ENCODE measurements around the gene EFCAB13. TPM values are rescaled to one million over a fixed set of nuclear protein-coding genes. Genes with fewer than 3 reads are reported as not detected.
"Not testable (repeated sequence)": the region's sequence is repeated elsewhere in the genome, so short reads cannot be mapped to it uniquely, and the experiment has no call there.

The EFCAB13 gene
- total and polyA plus RNA-seq, 2 donors = 1.4 to 25.0 TPM

- H3K4me3 ChIP-seq (ENCODE audit: low read depth, low read length); H3K36me3 ChIP-seq (ENCODE audit: insufficient read depth); DNase-seq (ENCODE audit: extremely low spot score); H3K4me1 ChIP-seq (ENCODE audit: insufficient read depth); H3K27ac ChIP-seq (ENCODE audit: low read depth): not testable (repeated sequence)
- WGBS = 97% methylated on average over 44 of the region's 49 CpGs
These were observed 73.9 kb downstream of the EFCAB13 start for GRCh38 chr17:47397532-47398128.

- no peaks in the 10 kb centered on the region for H3K4me1 ChIP-seq (ENCODE audit: insufficient read depth)
- no peaks in the 10 kb centered on the region for H3K36me3 ChIP-seq (ENCODE audit: insufficient read depth)
- no peak for DNase-seq (ENCODE audit: extremely low spot score)
- H3K4me3 ChIP-seq (ENCODE audit: low read depth, low read length) = no peak overlapping the region
- WGBS = 63% methylated on average over 1 of the region's 1 CpG
- no peak overlapping the region for H3K27ac ChIP-seq (ENCODE audit: low read depth)
These were observed 76.6 kb downstream of the EFCAB13 start for GRCh38 chr17:47400333-47400732.

- Histone ChIP-seq H3K4me3 (ENCODE audit: low read depth, low read length) (no peak overlapping the region), H3K36me3 (ENCODE audit: insufficient read depth) (no peaks in the 10 kb centered on the region), H3K27ac (ENCODE audit: low read depth) (no peak overlapping the region), H3K4me1 (ENCODE audit: insufficient read depth) (no peaks in the 10 kb centered on the region)
- no peak for DNase-seq (ENCODE audit: extremely low spot score)
- 87% methylated on average over 2 of the region's 2 CpGs for WGBS
These were observed 77.3 kb downstream of the EFCAB13 start for GRCh38 chr17:47401100-47401499.

GRCh38 chr17:47404006-47404405, 80.3 kb downstream of the EFCAB13 start:
- Histone ChIP-seq H3K4me3 (ENCODE audit: low read depth, low read length) (no peak overlapping the region), H3K27ac (ENCODE audit: low read depth) (no peak overlapping the region), H3K4me1 (ENCODE audit: insufficient read depth) (no peaks in the 10 kb centered on the region), H3K36me3 (ENCODE audit: insufficient read depth) (no peaks in the 10 kb centered on the region)
- DNase-seq (ENCODE audit: extremely low spot score) = no peak
- WGBS = 78% methylated on average over 3 of the region's 3 CpGs

- Histone ChIP-seq H3K27ac (ENCODE audit: low read depth) (no peak overlapping the region), H3K4me1 (ENCODE audit: insufficient read depth) (no peaks in the 10 kb centered on the region), H3K36me3 (ENCODE audit: insufficient read depth) (no peaks in the 10 kb centered on the region), H3K4me3 (ENCODE audit: low read depth, low read length) (no peak overlapping the region)
- no peak for DNase-seq (ENCODE audit: extremely low spot score)
These were observed 81.1 kb downstream of the EFCAB13 start for GRCh38 chr17:47404875-47405274.

GRCh38 chr17:47413872-47414271, 90.1 kb downstream of the EFCAB13 start:
- no peak for DNase-seq (ENCODE audit: extremely low spot score)

GRCh38 chr17:47414612-47415011, 90.9 kb downstream of the EFCAB13 start:
- H3K4me1 ChIP-seq (ENCODE audit: insufficient read depth) = no peaks in the 10 kb centered on the region
- WGBS = 93% methylated on average over 1 of the region's 1 CpG
- H3K27ac ChIP-seq (ENCODE audit: low read depth) = no peak overlapping the region

More at GRCh38 chr17:47413872-47414271, 90.1 kb downstream of the EFCAB13 start:
- H3K27ac ChIP-seq (ENCODE audit: low read depth) = no peak overlapping the region
- WGBS = 98% methylated on average over 3 of the region's 3 CpGs
- H3K36me3 ChIP-seq (ENCODE audit: insufficient read depth) = no peaks in the 10 kb centered on the region
- H3K4me1 ChIP-seq (ENCODE audit: insufficient read depth) = no peaks in the 10 kb centered on the region
- H3K4me3 ChIP-seq (ENCODE audit: low read depth, low read length) = no peak overlapping the region

GRCh38 chr17:47423406-47424295, 99.9 kb downstream of the EFCAB13 start:
- Histone ChIP-seq H3K27ac (ENCODE audit: low read depth) (no peak overlapping the region), H3K4me1 (ENCODE audit: insufficient read depth) (no peaks in the 10 kb centered on the region), H3K36me3 (ENCODE audit: insufficient read depth) (no peaks in the 10 kb centered on the region), H3K4me3 (ENCODE audit: low read depth, low read length) (peak overlapping the region; percentile 55)
- no peak for DNase-seq (ENCODE audit: extremely low spot score)
- 2% methylated on average over 113 of the region's 113 CpGs for WGBS

More at GRCh38 chr17:47414612-47415011, 90.9 kb downstream of the EFCAB13 start:
- no peak overlapping the region for H3K4me3 ChIP-seq (ENCODE audit: low read depth, low read length)
- H3K36me3 ChIP-seq (ENCODE audit: insufficient read depth) = no peaks in the 10 kb centered on the region
- no peak for DNase-seq (ENCODE audit: extremely low spot score)

GRCh38 chr17:47425233-47425632, 101.5 kb downstream of the EFCAB13 start:
- not testable (repeated sequence) for DNase-seq (ENCODE audit: extremely low spot score); H3K4me1 ChIP-seq (ENCODE audit: insufficient read depth); H3K27ac ChIP-seq (ENCODE audit: low read depth); H3K36me3 ChIP-seq (ENCODE audit: insufficient read depth); H3K4me3 ChIP-seq (ENCODE audit: low read depth, low read length)
- WGBS = 98% methylated on average over 3 of the region's 3 CpGs

- H3K4me3 ChIP-seq (ENCODE audit: low read depth, low read length); H3K36me3 ChIP-seq (ENCODE audit: insufficient read depth); H3K4me1 ChIP-seq (ENCODE audit: insufficient read depth); H3K27ac ChIP-seq (ENCODE audit: low read depth); DNase-seq (ENCODE audit: extremely low spot score): not testable (repeated sequence)
- WGBS = 93% methylated on average over 3 of the region's 3 CpGs
These were observed 102.3 kb downstream of the EFCAB13 start for GRCh38 chr17:47425887-47426635.

GRCh38 chr17:47427985-47428384, 104.2 kb downstream of the EFCAB13 start:
- 92% methylated on average over 2 of the region's 2 CpGs for WGBS
- DNase-seq (ENCODE audit: extremely low spot score) = no peak
- H3K36me3 ChIP-seq (ENCODE audit: insufficient read depth) = no peaks in the 10 kb centered on the region

GRCh38 chr17:47432240-47432639, 108.5 kb downstream of the EFCAB13 start:
- not testable (repeated sequence) for DNase-seq (ENCODE audit: extremely low spot score); H3K4me1 ChIP-seq (ENCODE audit: insufficient read depth); H3K4me3 ChIP-seq (ENCODE audit: low read depth, low read length); H3K36me3 ChIP-seq (ENCODE audit: insufficient read depth); H3K27ac ChIP-seq (ENCODE audit: low read depth)
- WGBS = over 99% methylated on average over 9 of the region's 9 CpGs

More at GRCh38 chr17:47427985-47428384, 104.2 kb downstream of the EFCAB13 start:
- no peak overlapping the region for H3K4me3 ChIP-seq (ENCODE audit: low read depth, low read length)
- no peak overlapping the region for H3K27ac ChIP-seq (ENCODE audit: low read depth)
- no peaks in the 10 kb centered on the region for H3K4me1 ChIP-seq (ENCODE audit: insufficient read depth)

- 90% methylated on average over 3 of the region's 3 CpGs for WGBS
These were observed 141.4 kb downstream of the EFCAB13 start for GRCh38 chr17:47465165-47465564.

More at GRCh38 chr17:47465165-47465564, 141.4 kb downstream of the EFCAB13 start:
- no peak overlapping the region for H3K4me3 ChIP-seq (ENCODE audit: low read depth, low read length)
- H3K27ac ChIP-seq (ENCODE audit: low read depth) = no peak overlapping the region
- no peaks in the 10 kb centered on the region for H3K4me1 ChIP-seq (ENCODE audit: insufficient read depth)
- no peaks in the 10 kb centered on the region for H3K36me3 ChIP-seq (ENCODE audit: insufficient read depth)
- no peak for DNase-seq (ENCODE audit: extremely low spot score)

All from urinary bladder (tissue), 4 donors.